GM19193 (cell line): ENCODE results near the gene CHST11.

Source experiments
- POLR2A ChIP-seq: IDR thresholded peaks from 4 replicates; pipeline ENCODE4 v1.6.1; 2011; ENCODE audit not compliant: insufficient read depth, insufficient read length; ENCODE audit errors: extremely low read depth

Gene CHST11

GRCh38 chr12:104533134-104533533, 76.4 kb downstream of the CHST11 start:
- no peak for TF ChIP-seq POLR2A

GRCh38 chr12:104534162-104534856, 77.6 kb downstream of the CHST11 start:
- no peak for TF ChIP-seq POLR2A

- no peak for TF ChIP-seq POLR2A
These were observed 78.1 kb downstream of the CHST11 start for GRCh38 chr12:104534857-104535248.

DNA sequence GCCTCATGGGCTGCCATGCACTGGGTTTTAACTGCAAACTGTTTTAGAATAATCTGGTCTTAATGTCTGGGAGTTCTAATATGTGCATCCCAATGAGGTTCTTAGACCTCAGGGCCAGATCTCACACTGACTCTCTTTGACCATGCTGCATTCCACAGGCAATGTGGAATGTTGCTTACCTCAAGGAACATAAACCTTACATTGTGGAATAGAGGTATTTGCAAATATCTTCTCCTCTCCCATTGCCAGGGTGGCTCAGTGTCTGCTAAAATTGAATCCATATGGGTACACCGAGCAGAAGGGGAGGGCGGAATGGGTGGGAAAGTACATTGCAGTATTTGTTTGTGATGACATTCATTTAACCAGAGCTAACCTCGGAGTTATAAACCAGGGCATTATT, 78.6 kb downstream of the CHST11 start:
- no peak for TF ChIP-seq POLR2A

DNA sequence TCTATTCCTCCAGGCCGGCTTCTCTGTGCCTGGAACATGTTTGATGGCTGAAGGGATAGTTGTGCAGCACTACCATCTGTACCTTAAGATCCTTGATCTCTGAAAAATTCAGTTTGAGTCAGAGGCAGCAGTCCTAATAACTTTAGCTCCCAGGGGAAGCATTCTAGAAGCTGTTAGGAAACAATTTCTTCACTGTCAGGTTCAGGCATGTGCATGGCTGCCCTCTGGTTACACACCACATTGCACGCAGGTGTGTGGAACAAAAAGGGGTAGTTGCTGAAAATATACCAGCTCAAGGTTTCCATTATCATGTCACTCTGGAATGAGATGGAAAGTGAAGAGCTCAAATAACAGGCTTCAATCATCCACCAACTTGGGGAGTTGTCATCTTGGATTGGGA, 80.1 kb downstream of the CHST11 start:
- no peak for TF ChIP-seq POLR2A

DNA sequence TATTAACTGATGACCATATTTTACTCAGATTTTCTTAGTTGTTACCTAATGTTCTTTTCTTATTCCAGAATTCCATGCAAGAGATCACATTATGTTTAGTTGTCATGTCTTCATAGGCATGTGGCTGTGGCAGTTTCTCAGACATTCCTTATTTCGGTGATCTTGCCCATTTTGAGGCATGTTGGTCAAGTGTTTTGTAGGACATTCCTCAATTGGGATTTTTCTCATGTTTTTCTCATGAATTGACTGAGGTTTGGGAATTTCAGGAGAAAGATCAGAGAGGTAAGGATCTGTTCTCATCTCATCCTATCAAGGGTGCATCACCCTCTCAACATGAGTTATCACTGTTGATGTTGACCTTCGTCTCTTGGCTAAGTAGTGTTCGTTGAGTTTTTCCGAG, 81.3 kb downstream of the CHST11 start:
- TF ChIP-seq POLR2A = no peak

DNA sequence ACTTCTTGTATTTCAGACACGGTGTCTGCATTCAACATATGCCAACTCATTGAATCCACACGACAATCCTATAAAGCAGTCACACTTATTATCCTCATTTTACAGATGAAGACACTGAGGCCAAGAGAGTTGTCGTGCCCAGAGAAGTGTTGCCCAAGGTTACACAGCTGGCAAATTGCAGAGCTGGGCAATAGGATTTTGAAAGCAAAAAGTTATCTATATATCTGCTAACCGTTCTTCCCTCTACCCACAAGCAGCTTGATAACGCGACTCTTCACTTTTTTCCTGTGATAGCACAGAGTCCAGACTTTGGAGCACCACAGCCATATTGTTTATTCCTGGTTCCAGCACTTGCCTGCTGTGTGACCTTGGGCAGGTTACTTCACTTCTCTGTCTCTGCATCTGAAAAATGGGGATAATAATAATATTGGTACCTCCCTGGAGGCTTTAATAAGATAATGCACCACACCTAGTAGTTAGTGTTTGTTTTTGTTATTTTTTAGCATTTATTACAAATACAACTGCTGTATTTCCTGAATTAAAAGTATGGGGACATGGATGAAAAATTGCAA, 82.2 kb downstream of the CHST11 start:
- TF ChIP-seq POLR2A = no peak

DNA sequence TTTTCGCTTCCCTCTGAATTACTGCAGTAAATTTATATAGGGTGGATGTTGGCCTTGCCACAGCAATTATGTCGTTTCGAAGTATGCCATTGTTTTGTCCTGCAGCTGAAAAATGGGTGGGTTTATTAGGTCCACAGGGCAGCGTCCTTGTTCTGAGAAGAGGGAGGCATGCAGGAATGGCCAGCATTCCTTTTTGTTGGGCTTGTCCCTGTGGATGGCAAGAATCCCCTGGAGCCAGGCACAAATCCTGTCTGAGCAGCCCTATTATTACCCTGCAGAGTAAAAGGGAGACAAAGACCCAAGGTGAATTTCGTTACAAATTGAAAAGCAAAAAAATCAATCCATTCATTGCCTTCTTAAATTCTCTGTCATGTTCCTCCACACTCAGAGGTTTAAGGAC, 88.1 kb downstream of the CHST11 start:
- no peak for TF ChIP-seq POLR2A

DNA sequence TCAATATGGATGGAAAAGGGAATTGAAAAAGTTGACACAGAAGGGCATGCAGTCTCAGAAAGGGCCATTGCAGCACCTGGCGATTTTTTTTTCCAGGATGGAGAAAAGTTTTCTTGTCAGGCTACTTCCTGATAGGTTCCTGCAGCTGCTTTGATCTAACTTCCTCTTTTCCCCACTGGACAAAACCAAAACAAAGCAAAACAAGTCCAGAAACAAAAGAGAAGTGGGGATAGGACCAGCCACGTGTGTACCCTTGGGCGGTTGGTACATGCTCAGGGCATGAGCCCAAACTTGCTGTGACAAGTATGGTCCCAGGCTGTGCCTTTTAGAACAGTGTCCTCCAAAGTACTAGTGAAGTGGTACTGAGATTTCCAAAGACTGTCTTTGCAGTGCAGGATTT, 89.8 kb downstream of the CHST11 start:
- TF ChIP-seq POLR2A = no peak

DNA sequence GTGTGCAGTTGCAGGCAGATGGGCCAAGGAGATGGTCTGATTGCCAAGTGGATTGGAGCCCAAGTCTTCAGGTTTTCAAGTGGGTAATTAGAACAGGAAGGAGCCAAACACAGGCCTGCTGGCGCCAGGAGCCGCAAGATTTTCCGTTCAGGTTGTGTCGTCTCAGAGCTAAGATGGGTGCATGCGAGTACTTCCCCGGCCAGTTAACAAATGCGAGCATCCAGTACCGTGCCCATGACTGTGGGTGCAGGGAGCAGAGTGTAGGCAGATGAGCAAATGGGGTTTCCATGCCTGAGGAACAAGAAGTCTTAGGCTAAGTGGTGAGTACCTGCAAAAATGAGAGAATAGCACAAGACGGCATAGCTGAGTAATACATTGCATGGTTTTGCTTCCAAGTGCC, 90.5 kb downstream of the CHST11 start:
- no peak for TF ChIP-seq POLR2A

- TF ChIP-seq POLR2A = no peak
These were observed 93.2 kb downstream of the CHST11 start for GRCh38 chr12:104549815-104550480.

DNA sequence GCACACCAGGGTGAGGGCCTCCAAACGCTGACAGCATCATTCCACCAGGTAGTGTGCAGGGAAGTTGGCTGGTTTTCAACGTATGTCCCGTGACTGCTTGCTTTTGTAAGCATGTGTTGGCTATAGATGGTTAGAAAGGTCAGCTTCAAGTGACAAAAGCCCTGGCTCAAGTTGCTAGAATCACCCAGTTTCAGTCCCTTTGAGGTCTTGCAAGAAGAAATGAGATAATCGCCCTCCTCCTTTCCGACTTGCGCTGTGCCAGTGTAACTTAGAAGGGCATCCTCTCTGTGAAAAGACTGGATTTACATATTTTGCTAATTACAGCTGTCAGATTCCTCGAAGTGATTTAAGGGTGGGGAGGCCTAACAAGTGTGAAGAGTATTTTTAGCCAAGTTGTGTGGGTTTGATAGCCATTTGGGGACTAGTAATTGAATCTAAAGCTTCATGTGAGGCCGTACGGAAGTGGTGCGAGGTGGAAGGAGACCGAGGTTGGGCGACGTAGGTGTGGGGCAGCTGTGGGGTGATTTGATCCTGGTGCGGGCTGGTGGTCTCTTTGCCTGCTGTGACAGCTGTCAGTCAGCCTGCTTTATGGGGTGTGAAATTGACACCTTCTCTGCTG, 94.7 kb downstream of the CHST11 start:
- TF ChIP-seq POLR2A = no peak

DNA sequence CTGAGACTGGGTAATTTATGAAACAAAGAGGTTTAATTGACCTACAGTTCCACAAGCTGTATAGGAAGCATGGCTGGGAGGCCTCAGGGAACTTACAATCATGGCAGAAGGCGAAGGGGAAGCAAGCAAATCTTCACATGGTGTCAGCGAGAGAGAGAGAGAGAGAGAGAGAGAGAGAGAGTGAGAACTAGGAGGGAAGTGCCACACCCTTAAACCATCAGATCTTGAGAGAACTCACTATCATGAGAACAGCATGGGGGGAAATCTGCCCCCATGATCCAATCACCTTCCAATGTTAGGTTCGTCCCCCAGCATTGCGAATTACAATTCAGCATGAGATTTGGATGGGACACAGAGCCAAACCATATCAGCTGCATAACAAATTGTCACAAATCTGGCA, 96.7 kb downstream of the CHST11 start:
- TF ChIP-seq POLR2A = no peak

- TF ChIP-seq POLR2A = no peak
These were observed 98.9 kb downstream of the CHST11 start for GRCh38 chr12:104555648-104556047.

DNA sequence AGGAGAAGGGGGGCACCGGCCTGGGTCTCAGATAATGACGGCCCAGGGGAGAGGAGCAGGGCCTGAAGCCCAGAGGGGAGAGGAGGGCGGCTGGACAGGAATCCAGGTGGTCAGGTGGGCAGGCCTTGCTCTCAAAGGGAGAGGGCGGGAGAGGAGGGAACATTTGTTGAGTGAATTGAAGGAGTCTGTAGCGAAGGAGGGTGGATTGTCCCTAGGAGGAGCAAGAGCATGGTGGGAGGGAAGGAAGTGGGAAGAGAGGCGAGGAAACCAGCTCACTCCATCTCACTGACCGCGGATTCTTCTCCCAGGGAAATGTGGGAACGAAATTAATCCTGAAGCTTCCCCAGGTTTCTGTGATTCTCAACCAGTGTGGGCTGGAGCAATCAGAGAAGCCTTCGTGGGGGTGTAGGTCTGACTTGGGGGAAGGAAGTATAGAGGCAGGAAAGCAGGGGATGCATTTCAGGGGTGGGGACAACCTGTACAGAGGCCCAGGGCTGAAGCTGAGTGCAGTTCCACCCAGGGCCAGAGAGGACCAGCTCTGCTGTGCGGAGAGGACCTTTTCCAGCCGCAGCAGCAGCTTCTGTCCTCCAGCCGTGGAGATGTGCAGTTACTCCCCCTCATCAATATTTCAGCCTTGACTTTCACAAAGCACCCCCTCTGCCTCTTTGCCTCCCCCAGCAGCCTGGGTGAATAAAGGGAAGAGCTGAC, 100.9 kb downstream of the CHST11 start:
- no peak for TF ChIP-seq POLR2A
